ENCODE measurements around the gene SLC2A9.

DNA sequence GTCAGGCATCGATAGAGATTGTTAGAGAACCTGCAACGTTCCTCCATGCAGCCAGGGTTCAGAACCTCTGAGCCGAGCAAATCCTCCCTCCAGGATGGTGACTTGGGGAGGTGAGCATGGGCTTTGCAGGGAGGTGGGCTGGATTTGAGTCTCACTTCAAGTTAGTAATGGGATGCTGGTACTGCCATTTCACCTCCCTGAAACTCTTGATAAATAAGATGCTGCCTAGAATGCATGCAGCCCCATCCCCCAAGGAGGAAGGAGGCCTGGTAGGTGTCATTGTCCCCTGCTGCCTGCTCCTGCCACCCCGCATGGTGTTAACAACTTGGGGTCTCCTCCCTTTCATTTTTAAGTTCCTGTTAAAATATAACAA lies 35.7 kb upstream of the SLC2A9 start:
- TF ChIP-seq, protein P1, sequence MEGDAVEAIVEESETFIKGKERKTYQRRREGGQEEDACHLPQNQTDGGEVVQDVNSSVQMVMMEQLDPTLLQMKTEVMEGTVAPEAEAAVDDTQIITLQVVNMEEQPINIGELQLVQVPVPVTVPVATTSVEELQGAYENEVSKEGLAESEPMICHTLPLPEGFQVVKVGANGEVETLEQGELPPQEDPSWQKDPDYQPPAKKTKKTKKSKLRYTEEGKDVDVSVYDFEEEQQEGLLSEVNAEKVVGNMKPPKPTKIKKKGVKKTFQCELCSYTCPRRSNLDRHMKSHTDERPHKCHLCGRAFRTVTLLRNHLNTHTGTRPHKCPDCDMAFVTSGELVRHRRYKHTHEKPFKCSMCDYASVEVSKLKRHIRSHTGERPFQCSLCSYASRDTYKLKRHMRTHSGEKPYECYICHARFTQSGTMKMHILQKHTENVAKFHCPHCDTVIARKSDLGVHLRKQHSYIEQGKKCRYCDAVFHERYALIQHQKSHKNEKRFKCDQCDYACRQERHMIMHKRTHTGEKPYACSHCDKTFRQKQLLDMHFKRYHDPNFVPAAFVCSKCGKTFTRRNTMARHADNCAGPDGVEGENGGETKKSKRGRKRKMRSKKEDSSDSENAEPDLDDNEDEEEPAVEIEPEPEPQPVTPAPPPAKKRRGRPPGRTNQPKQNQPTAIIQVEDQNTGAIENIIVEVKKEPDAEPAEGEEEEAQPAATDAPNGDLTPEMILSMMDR (IDR thresholded peaks at IDR 0.05; ENCODE audit: poor library complexity), result no peak
- no peak for TF ChIP-seq EZH2 (IDR thresholded peaks at IDR 0.05; ENCODE audit: borderline replicate concordance)

All from hepatocyte (in vitro differentiated cells).